ENCODE data around the gene TLE1.

The TLE1 gene

GRCh38 chr9:81542118-81542889, 147.0 kb downstream of the TLE1 start:
- no peak for DNase-seq

- no peak for DNase-seq
Observed at GRCh38 chr9:81540142-81540710, 149.1 kb downstream of the TLE1 start.

- DNase-seq = no peak
Observed at GRCh38 chr9:81539317-81539716, 150.0 kb downstream of the TLE1 start.

GRCh38 chr9:81538890-81539289, 150.5 kb downstream of the TLE1 start:
- DNase-seq = no peak

GRCh38 chr9:81537964-81538363, 151.4 kb downstream of the TLE1 start:
- DNase-seq = no peak

- DNase-seq = no peak
Observed at GRCh38 chr9:81536242-81537025, 152.9 kb downstream of the TLE1 start.

GRCh38 chr9:81535542-81536241, 153.7 kb downstream of the TLE1 start:
- DNase-seq = no peak

GRCh38 chr9:81534138-81534875, 155.0 kb downstream of the TLE1 start:
- DNase-seq = no peak
